ENCODE results near the gene SCGB1C2.

Gene SCGB1C2

DNA sequence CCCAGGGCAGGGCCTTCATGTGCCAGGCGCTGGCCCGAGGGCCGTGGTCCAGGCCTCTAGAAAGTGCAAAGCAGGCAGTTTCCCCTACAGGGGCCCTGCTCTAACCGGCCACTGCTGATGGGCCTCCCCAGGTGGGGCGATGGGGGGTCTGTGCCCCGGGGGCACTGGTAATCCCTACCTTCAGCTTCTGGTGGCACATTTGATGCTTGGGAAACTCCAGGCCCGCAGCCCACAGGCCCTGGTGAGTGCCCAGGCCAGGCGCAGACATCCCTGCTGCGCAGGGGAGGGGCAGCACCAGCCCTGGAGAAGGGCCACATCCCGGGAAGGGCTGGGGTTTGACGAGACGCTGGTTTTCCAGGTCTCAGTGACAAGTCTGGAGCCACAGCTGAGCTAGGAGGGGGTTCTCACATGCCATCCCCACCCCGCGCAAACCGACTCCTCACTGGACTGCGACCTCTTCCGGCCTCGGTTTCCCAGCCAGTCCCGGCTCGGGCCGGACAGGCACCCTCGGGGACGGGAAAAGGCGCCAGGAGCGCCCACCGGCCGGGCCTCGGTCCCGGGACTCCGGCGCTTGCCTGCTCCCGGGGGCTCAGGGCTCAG is 42.5 kb downstream of the SCGB1C2 start:
- DNase-seq (ENCODE audit: low spot score) = no peak
- TF ChIP-seq CTCF (IDR thresholded peaks at IDR 0.05; ENCODE audit: extremely low read depth, missing control alignments) = no peak

GRCh38 chr17:180381-181244 is 43.2 kb downstream of the SCGB1C2 start:
- no peak for TF ChIP-seq CTCF (IDR thresholded peaks at IDR 0.05; ENCODE audit: extremely low read depth, missing control alignments)
- no peak for DNase-seq (ENCODE audit: low spot score)

GRCh38 chr17:181245-182049 is 44.1 kb downstream of the SCGB1C2 start, which contains the start of gene DOC2B:
TSS of gene DOC2B (minus strand) at chr17:181650. CDS start at chr17:181479, 171 bp downstream.
- no peak for DNase-seq (ENCODE audit: low spot score)
- TF ChIP-seq CTCF (IDR thresholded peaks at IDR 0.05; ENCODE audit: extremely low read depth, missing control alignments) = no peak

DNA sequence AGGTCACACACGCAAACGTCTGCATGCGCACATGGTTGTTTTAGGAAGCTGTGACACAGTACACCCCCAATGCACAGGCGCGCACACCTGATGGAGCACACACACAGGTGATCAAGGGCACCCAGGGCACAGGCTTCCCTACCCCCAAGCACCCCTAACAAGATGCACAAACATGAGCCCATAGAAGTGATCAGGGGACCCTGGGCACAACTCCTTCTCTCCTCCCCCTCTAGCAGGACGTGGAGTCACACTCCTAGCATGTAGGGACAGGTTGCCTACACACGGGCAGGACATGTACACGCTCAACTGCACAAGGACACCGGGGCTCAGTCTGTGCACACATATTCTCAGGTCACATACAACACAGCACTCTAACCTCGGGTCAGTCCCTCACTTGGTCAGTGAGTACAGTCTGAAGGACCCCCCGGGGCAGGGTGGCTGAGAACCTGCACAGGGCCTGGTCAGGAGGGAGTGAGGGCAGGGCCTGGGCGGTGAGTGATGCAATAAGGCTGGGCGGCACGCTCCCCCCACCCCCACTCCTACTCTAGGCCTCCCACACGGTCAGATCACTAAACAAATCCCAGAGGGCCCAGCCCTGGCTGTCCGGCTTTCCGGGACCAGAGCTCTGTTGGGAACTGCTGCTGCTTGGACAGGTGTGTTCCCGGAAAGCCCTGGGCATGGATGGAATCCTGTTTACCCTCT is 44.8 kb downstream of the SCGB1C2 start:
- DNase-seq (ENCODE audit: low spot score) = no peak
- no peak for TF ChIP-seq CTCF (IDR thresholded peaks at IDR 0.05; ENCODE audit: extremely low read depth, missing control alignments)

DNA sequence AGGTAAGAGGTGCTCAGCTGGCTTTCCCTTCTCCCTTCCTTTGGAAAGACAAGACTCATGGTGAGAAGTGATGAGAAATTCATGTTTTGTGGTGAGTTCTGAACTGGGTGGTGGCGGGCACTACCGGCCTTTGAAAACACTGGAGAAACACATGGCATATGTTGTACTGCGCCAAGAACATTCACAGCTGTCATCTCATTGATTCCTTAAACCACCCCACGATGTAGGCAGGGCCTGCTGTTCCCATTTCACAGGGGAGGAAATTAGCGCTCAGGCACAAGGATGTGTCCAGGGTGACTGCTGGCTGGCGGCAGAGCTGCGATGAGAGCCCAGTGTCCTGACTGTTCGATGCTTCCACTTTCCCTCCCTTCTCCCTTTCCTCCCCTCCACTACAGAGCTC is 45.7 kb downstream of the SCGB1C2 start:
- no peak for TF ChIP-seq CTCF (IDR thresholded peaks at IDR 0.05; ENCODE audit: extremely low read depth, missing control alignments)
- DNase-seq (ENCODE audit: low spot score) = no peak

DNA sequence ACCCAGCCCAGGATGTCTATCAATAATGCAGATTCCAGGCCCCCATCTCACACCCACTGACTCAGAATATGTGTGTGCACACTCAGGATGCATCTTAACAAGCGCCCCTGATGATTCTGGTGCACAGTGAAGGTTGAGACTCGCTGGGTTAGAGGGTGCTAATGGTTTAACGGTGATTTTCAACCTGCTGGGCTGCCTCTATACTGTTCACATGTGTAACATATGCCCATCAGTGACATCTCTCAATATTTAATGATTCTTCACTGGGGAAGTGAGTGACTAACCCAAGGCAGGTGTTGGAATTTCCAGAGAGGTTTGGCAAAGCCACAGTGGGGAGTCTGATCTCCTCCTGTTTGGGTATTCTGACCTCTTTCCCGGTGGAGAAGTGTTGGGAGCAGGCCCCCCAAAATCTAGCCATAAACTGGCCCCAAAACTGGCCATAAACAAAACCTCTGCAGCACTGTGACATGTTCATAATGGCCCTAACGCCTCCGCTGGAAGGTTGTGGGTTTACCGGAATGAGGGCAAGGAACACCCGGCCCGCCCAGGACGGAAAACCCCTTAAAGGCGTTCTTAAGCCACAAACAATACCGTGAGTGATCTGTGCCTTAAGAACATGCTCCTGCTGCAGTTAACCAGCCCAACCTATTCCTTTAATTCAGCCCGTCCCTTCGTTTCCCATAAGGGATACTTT is 48.2 kb downstream of the SCGB1C2 start:
- DNase-seq (ENCODE audit: low spot score) = no peak
- no peak for TF ChIP-seq CTCF (IDR thresholded peaks at IDR 0.05; ENCODE audit: extremely low read depth, missing control alignments)

Measured in GM20000 (cell line).